IPS-NIHi7 (cell line): ENCODE measurements around the gene HENMT1.

ENCODE experiments used
- DNase-seq: peaks from one replicate; pipeline ENCODE4 v3.0.0; 2012; ENCODE audit warnings: mixed read lengths; ENCODE audit errors: extremely low spot score

HENMT1 gene

DNA sequence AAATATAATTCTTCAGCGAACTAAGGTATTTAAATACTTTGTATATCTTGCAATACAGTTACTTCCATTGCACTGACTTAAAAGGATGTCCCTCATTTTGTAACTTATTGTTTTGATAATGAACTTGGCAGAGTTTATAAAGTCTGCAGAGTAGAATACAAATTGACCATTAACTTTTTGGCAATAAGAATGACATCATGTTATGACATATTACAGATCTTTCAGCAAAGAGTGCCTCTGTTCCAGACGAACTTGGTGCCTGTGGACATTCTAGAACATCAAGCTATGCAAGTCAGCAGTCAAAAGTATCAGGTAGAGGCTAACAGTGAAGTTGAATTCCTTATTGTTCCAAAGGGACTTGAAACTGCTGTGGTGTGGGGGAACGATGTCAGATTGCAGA lies 32.9 kb downstream of the HENMT1 start:
- DNase-seq, result no peak

DNA sequence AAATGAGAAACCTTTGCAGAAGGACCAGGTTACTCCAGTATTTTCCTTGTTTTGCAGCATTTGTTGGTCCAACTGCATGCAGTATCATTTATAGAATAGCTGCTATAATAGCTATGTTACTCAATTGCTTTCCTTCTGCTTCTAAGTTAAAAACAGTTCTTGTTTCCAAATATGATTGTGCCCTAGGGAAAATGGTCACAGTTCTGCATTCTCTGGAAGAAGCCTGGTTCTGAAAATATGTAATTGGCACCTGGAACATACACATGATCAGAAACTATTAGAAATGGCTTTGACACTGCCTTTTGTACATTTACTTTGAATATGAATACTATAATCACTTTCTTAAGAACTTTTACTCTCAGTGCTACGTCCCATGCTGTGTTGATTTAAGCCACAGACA lies 33.6 kb downstream of the HENMT1 start:
- DNase-seq, result no peak

DNA sequence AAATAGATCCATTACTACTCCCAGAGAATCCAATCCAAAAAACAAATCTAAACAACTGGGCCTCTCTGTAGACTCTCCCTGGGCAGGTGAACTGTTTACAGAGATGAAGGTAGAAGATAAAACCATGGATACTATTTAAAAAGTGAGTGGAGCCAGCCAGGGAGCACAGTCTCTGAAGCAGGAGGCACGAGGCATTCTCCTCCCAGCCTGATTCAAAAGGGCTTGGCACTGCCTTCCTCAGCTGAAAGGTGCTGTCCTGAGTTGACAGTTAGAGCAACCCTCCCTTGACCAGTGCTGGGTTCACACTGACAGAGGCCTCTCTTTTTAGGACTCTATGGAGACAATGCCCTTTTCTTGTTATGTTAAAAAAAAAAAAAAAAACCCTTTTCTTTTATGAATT lies 36.8 kb downstream of the HENMT1 start:
- DNase-seq, result no peak

DNA sequence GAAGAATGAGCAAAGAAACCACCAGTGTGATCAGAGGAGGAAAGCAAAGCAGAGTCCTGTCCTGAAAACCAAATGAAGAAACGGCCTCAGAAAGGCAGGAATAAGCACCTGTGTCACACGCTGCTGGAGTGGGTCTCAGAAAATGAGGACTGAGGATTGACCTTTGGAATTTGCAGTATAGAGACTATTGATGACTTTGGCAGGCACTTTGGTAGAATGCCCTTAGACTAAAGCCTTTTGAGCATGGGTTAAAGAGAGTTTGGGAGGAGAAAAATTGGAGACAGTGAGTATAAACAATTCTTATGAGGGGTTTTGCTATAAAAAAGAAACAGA lies 43.2 kb downstream of the HENMT1 start:
- no peak for DNase-seq

- DNase-seq, result no peak
These were observed 43.7 kb downstream of the HENMT1 start for GRCh38 chr1:108617008-108617723.

GRCh38 chr1:108615544-108615943 lies 45.3 kb downstream of the HENMT1 start:
- no peak for DNase-seq

- no peak for DNase-seq
These were observed 48.4 kb downstream of the HENMT1 start for GRCh38 chr1:108612496-108612895.

- no peak for DNase-seq
These were observed 48.9 kb downstream of the HENMT1 start for GRCh38 chr1:108611984-108612383.

GRCh38 chr1:108610073-108610472 lies 50.8 kb downstream of the HENMT1 start:
- no peak for DNase-seq

GRCh38 chr1:108609483-108610049 lies 51.3 kb downstream of the HENMT1 start:
- no peak for DNase-seq

- no peak for DNase-seq
These were observed 54.4 kb downstream of the HENMT1 start for GRCh38 chr1:108606478-108606877.

DNA sequence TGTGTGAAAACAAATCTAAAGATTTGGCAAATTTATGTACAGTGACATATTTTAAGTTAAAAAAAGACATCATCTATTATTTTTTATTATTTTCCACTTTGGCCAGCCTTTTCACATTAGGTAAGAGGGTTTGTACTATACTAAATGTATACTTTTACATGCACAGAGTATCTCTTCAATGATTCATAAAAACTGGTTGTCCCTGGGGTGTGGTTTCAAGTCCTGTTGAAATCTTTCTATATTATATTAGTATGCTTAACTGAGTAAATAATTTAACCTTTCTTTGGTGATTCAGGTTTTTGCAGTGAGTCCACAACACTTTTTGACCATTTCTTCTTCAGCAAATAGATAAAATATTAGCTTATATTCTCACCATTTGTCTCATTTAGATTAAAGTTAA lies 55.3 kb downstream of the HENMT1 start:
- no peak for DNase-seq

DNA sequence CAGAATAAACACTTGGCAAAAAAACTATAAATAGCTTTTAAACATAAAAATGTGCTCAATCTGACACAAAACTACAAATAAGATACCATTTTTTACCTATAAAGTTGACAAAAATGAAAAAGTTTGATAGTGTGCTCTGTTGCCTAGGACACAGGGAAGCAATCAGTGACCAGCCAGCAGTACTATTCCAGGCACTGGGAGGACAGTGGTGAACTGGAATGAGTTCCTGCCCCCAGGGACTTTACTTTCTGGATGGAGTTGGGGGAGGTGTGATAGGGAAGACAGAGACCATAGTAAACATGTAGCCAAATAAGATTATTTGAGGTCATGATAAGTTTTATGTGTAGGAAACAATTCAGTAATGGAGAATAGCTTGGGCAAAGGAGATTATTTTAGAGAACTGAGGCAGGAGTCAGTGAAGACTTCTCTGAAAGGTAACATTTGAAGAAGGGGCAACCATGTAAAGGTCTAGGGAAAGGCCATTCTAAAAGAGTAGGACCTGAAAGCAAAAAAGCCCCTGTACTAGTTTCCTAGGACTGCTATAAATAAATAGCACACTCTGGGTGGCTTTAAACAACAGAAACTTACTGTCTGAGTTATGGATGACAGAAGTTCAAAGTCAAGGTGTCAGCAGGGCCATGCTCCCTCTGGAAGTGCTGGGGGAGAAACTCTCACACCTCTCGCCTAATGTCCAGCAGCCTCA lies 59.0 kb downstream of the HENMT1 start:
- no peak for DNase-seq

GRCh38 chr1:108600504-108600903 lies 60.4 kb downstream of the HENMT1 start:
- no peak for DNase-seq

- DNase-seq, result no peak
These were observed 62.6 kb downstream of the HENMT1 start for GRCh38 chr1:108598340-108598739.
